ENCODE measurements around the gene CFAP299. TPM values are rescaled to one million over a fixed set of nuclear protein-coding genes. Genes with fewer than 3 reads are reported as not detected.

The CFAP299 gene
- total and polyA plus RNA-seq, 2 experiments from 2014 or later = not detected

DNA sequence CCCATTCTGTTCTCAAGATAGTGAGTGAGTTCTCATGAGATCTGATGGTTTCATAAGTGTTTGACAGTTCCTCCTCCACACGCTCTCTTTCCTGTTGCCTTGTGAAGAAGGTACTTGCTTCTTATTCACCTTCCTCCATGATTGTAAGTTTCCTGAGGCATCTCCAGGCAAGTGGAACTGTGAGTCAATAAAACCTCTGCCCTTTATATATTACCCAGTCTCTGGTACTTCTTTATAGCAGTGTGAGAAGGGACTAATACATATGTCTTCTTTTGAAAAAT is 58.4 kb downstream of the CFAP299 start:
- no peaks in the 10 kb centered on the region for H3K9me2 ChIP-seq (replicated peaks; ENCODE audit: insufficient read depth)
- H3K27ac ChIP-seq = no peak overlapping the region
- H3K4me2 ChIP-seq = no peak overlapping the region
- H3K79me2 ChIP-seq = no peaks in the 10 kb centered on the region
- WGBS (ENCODE audit: low lambda C conversion rate, missing lambda C conversion rate) = 94% methylated on average over 1 of the region's 1 CpG
- H3K36me3 ChIP-seq (replicated peaks; ENCODE audit: insufficient read depth, low read depth) = no peaks in the 10 kb centered on the region
- H3K4me1 ChIP-seq (ENCODE audit: insufficient read depth) = no peaks in the 10 kb centered on the region
- DNase-seq (ENCODE audit: low spot score) = no peak
- H3K9me3 ChIP-seq (ENCODE audit: low read depth) = no peaks in the 10 kb centered on the region
- TF ChIP-seq EZH2phosphoT487 (IDR thresholded peaks at IDR 0.05; ENCODE audit: low read depth, severe bottlenecking, unreplicated experiment) = no peak
- TF ChIP-seq CTCF (IDR thresholded peaks at IDR 0.05; ENCODE audit: poor library complexity) = no peak
- TF ChIP-seq EZH2 (IDR thresholded peaks at IDR 0.05; ENCODE audit: borderline replicate concordance) = no peak
- no peaks in the 10 kb centered on the region for H3K27me3 ChIP-seq
- H3K4me3 ChIP-seq = no peak overlapping the region
- no peaks in the 10 kb centered on the region for H4K20me1 ChIP-seq (ENCODE audit: insufficient read depth, poor library complexity, severe bottlenecking)
- H2AFZ ChIP-seq = no peak overlapping the region

DNA sequence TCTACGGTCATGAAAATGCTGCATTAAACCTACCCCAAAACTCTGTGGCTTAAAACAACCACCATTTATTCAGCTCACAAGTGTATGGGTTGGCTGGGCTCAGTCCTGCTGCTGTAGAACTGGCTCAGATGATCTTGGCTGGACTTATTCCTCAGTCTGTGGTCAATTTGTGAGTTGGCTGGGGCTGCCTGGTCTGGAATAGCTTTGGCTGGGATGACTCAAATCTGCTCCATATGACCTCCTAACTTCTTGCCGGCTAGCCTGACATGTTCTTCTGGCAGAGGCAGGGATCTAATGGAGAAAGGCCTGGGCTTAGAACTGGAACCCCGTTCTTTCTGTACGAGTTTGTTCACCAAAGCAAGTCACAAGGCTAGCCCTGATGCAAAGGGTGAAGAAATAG is 71.7 kb downstream of the CFAP299 start:
- Histone ChIP-seq H3K4me1 (ENCODE audit: insufficient read depth) (no peaks in the 10 kb centered on the region), H4K20me1 (ENCODE audit: insufficient read depth, poor library complexity, severe bottlenecking) (no peaks in the 10 kb centered on the region), H3K27me3 (no peaks in the 10 kb centered on the region), H3K79me2 (no peaks in the 10 kb centered on the region), H3K36me3 (replicated peaks; ENCODE audit: insufficient read depth, low read depth) (no peaks in the 10 kb centered on the region), H3K9me3 (ENCODE audit: low read depth) (no peaks in the 10 kb centered on the region), H2AFZ (no peak overlapping the region), H3K9me2 (replicated peaks; ENCODE audit: insufficient read depth) (no peaks in the 10 kb centered on the region), H3K27ac (no peak overlapping the region), H3K4me3 (no peak overlapping the region), H3K4me2 (no peak overlapping the region)
- no peak for DNase-seq (ENCODE audit: low spot score)
- 92% methylated on average over 4 of the region's 4 CpGs for WGBS (ENCODE audit: low lambda C conversion rate, missing lambda C conversion rate)
- TF ChIP-seq EZH2phosphoT487 (IDR thresholded peaks at IDR 0.05; ENCODE audit: low read depth, severe bottlenecking, unreplicated experiment) (no peak), CTCF (IDR thresholded peaks at IDR 0.05; ENCODE audit: poor library complexity) (no peak), EZH2 (IDR thresholded peaks at IDR 0.05; ENCODE audit: borderline replicate concordance) (no peak)

DNA sequence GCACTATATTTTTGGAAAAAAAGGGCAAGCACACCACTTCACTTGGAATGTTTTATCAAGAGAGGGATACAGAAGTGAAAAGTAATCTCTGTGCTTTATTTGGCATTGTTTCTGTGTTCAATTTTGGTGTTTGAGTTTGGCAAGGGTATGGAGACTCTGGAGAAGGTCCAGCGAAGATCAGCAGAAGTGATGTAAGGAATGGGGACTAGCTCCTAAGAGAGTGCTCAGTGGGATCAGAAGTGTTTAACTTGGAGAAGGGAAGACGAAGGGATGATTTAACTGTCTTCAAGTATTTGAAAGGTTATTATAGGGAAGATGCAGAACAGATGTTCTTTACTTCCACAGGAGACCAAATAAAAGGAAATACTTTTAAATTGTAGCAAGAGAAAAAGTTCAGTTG is 74.3 kb downstream of the CFAP299 start:
- Histone ChIP-seq H2AFZ (no peak overlapping the region), H3K79me2 (no peaks in the 10 kb centered on the region), H3K27ac (no peak overlapping the region), H3K9me2 (replicated peaks; ENCODE audit: insufficient read depth) (no peaks in the 10 kb centered on the region), H3K4me2 (no peak overlapping the region), H3K4me3 (no peak overlapping the region), H3K27me3 (no peaks in the 10 kb centered on the region), H3K36me3 (replicated peaks; ENCODE audit: insufficient read depth, low read depth) (no peaks in the 10 kb centered on the region), H3K9me3 (ENCODE audit: low read depth) (no peaks in the 10 kb centered on the region), H4K20me1 (ENCODE audit: insufficient read depth, poor library complexity, severe bottlenecking) (no peaks in the 10 kb centered on the region), H3K4me1 (ENCODE audit: insufficient read depth) (no peaks in the 10 kb centered on the region)
- TF ChIP-seq EZH2phosphoT487 (IDR thresholded peaks at IDR 0.05; ENCODE audit: low read depth, severe bottlenecking, unreplicated experiment) = no peak
- TF ChIP-seq EZH2 (IDR thresholded peaks at IDR 0.05; ENCODE audit: borderline replicate concordance) = no peak
- no peak for TF ChIP-seq CTCF (IDR thresholded peaks at IDR 0.05; ENCODE audit: poor library complexity)
- DNase-seq (ENCODE audit: low spot score) = no peak
- WGBS (ENCODE audit: low lambda C conversion rate, missing lambda C conversion rate) = 80% methylated on average over 2 of the region's 2 CpGs

- no peaks in the 10 kb centered on the region for H3K9me2 ChIP-seq (replicated peaks; ENCODE audit: insufficient read depth)
- H3K4me2 ChIP-seq = no peak overlapping the region
- H3K9me3 ChIP-seq (ENCODE audit: low read depth) = no peaks in the 10 kb centered on the region
- H4K20me1 ChIP-seq (ENCODE audit: insufficient read depth, poor library complexity, severe bottlenecking) = no peaks in the 10 kb centered on the region
- no peaks in the 10 kb centered on the region for H3K4me1 ChIP-seq (ENCODE audit: insufficient read depth)
- no peak overlapping the region for H3K4me3 ChIP-seq
- no peaks in the 10 kb centered on the region for H3K27me3 ChIP-seq
- H2AFZ ChIP-seq = no peak overlapping the region
- H3K79me2 ChIP-seq = no peaks in the 10 kb centered on the region
- TF ChIP-seq CTCF (IDR thresholded peaks at IDR 0.05; ENCODE audit: poor library complexity) (no peak), EZH2 (IDR thresholded peaks at IDR 0.05; ENCODE audit: borderline replicate concordance) (no peak), EZH2phosphoT487 (IDR thresholded peaks at IDR 0.05; ENCODE audit: low read depth, severe bottlenecking, unreplicated experiment) (no peak)
- 79% methylated on average over 2 of the region's 2 CpGs for WGBS (ENCODE audit: low lambda C conversion rate, missing lambda C conversion rate)
- no peak overlapping the region for H3K27ac ChIP-seq
- DNase-seq (ENCODE audit: low spot score) = no peak
- H3K36me3 ChIP-seq (replicated peaks; ENCODE audit: insufficient read depth, low read depth) = no peaks in the 10 kb centered on the region
These were observed 76.8 kb downstream of the CFAP299 start for GRCh38 chr4:80412322-80412721.
